Loucy (cell line): ENCODE measurements around the gene CCDC69.

Experiments used
- H2AFZ ChIP-seq: fragments of 200-600 bp; sonication (generic); 2 replicates; pipeline ENCODE4 v1.6.0; 2016; ENCODE audit warnings: antibody characterized with exemption, mild to moderate bottlenecking, low read length, moderate library complexity
- H3F3A ChIP-seq: fragments of 200-600 bp; 2 replicates; pipeline ENCODE4 v1.6.0; 2016; ENCODE audit warnings: antibody characterized with exemption, low read depth, mild to moderate bottlenecking
- H3K27me3 ChIP-seq: fragments of 200-600 bp; sonication (generic); 2 replicates; pipeline ENCODE4 v1.6.1; 2014; ENCODE audit warnings: low read length, mild to moderate bottlenecking; ENCODE audit not compliant: insufficient read depth, poor library complexity, severe bottlenecking
- H3K36me3 ChIP-seq: fragments of 200-600 bp; sonication (generic); 2 replicates; pipeline ENCODE4 v1.6.1; 2016; ENCODE audit warnings: low read length; ENCODE audit not compliant: insufficient read depth
- H3K4me1 ChIP-seq: fragments of 200-600 bp; sonication (generic); 2 replicates; pipeline ENCODE4 v1.5.1; 2014; ENCODE audit warnings: low read length, mild to moderate bottlenecking; ENCODE audit not compliant: insufficient read depth, poor library complexity, severe bottlenecking
- H3K4me2 ChIP-seq: fragments of 200-600 bp; sonication (generic); 2 replicates; pipeline ENCODE4 v1.6.0; 2014; ENCODE audit warnings: antibody characterized with exemption, low read length, low read depth, mild to moderate bottlenecking; ENCODE audit not compliant: poor library complexity, severe bottlenecking
- H3K4me3 ChIP-seq: fragments of 200-600 bp; sonication (generic); 2 replicates; pipeline ENCODE4 v1.5.1; 2014; ENCODE audit warnings: low read length, mild to moderate bottlenecking, mixed read lengths; ENCODE audit not compliant: poor library complexity, severe bottlenecking
- H3K79me2 ChIP-seq: fragments of 200-600 bp; sonication (generic); 2 replicates; pipeline ENCODE4 v1.6.1; 2014; ENCODE audit warnings: low read length; ENCODE audit not compliant: insufficient read depth
- H3K9ac ChIP-seq: fragments of 200-600 bp; sonication (generic); 2 replicates; pipeline ENCODE4 v1.6.0; 2014; ENCODE audit warnings: mild to moderate bottlenecking, low read depth, low read length, moderate library complexity; ENCODE audit not compliant: poor library complexity, severe bottlenecking
- H3K9me2 ChIP-seq: fragments of 200-600 bp; sonication (generic); replicated peaks from 2 replicates; pipeline ENCODE4 v1.6.1; 2016; ENCODE audit warnings: low read depth, low read length, mixed read lengths
- H3K9me3 ChIP-seq: fragments of 200-600 bp; sonication (generic); 2 replicates; pipeline ENCODE4 v1.6.1; 2014; ENCODE audit warnings: mild to moderate bottlenecking, antibody characterized with exemption, low read length, low read depth; ENCODE audit not compliant: insufficient read depth
- H4K20me1 ChIP-seq: fragments of 200-600 bp; sonication (generic); 2 replicates; pipeline ENCODE4 v1.6.0; 2014; ENCODE audit warnings: antibody characterized with exemption, low read length, mild to moderate bottlenecking; ENCODE audit not compliant: insufficient read depth, poor library complexity, severe bottlenecking
- EZH2phosphoT487 ChIP-seq: fragments of 200-600 bp; IDR thresholded peaks from 2 replicates; pipeline ENCODE4 v1.6.1; 2018; ENCODE audit warnings: antibody characterized with exemption, mild to moderate bottlenecking, moderate library complexity, borderline replicate concordance
- TF ChIP-seq, protein P1 (sequence below): fragments of 200-600 bp; sonication (generic); conservative IDR thresholded peaks from 2 replicates; pipeline ENCODE4 v1.5.1; 2014; ENCODE audit warnings: mild to moderate bottlenecking, antibody characterized with exemption, low read length

CCDC69 gene

DNA sequence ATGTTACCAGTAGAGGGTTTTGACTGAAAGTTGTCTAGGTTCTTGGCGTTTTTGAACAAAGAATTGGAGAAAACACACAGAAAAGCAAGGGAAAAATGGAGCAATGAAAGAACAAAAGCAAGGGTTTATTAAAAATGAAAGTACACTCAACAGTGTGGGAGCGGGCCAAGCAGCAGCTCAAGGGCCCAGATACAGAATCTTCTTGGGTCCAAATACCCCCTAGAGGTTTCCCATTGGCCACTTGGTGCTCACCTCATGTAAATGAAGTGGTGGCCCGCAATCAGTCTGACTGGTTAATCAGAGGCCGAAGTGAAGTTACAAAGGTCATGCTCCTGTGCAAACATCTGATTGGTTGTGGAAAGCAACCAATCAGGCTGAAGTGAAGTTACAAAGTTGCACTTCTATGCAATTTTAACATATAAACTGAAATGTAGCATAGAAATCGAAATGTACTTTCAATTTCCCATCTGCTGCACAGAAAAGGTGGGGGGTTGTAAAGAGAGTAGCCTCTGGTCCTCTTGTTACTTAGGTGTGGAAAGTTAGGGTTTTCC lies 27.2 kb upstream of the CCDC69 start:
- Histone ChIP-seq H3K4me3 (no peak overlapping the region), H3K9me2 (no peaks in the 10 kb centered on the region), H4K20me1 (no peaks in the 10 kb centered on the region), H3K4me2 (peak overlapping the region; percentile 78), H3K36me3 (no peaks in the 10 kb centered on the region), H3F3A (no peaks in the 10 kb centered on the region), H3K27me3 (no peaks in the 10 kb centered on the region), H3K9ac (no peak overlapping the region), H3K79me2 (no peaks in the 10 kb centered on the region), H3K4me1 (peaks cover 29% of the 10 kb centered on the region), H2AFZ (peak overlapping the region; percentile 36; the same call in 1 of the 2 replicates), H3K9me3 (no peaks in the 10 kb centered on the region)
- no peak for TF ChIP-seq EZH2phosphoT487
- TF ChIP-seq, protein P1, sequence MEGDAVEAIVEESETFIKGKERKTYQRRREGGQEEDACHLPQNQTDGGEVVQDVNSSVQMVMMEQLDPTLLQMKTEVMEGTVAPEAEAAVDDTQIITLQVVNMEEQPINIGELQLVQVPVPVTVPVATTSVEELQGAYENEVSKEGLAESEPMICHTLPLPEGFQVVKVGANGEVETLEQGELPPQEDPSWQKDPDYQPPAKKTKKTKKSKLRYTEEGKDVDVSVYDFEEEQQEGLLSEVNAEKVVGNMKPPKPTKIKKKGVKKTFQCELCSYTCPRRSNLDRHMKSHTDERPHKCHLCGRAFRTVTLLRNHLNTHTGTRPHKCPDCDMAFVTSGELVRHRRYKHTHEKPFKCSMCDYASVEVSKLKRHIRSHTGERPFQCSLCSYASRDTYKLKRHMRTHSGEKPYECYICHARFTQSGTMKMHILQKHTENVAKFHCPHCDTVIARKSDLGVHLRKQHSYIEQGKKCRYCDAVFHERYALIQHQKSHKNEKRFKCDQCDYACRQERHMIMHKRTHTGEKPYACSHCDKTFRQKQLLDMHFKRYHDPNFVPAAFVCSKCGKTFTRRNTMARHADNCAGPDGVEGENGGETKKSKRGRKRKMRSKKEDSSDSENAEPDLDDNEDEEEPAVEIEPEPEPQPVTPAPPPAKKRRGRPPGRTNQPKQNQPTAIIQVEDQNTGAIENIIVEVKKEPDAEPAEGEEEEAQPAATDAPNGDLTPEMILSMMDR, result no peak

GRCh38 chr5:151250346-151251000 lies 26.6 kb upstream of the CCDC69 start:
- Histone ChIP-seq H4K20me1 (no peaks in the 10 kb centered on the region), H3K27me3 (no peaks in the 10 kb centered on the region), H3K36me3 (no peaks in the 10 kb centered on the region), H3K4me3 (no peak overlapping the region), H2AFZ (peak overlapping the region; percentile 36; the same call in 1 of the 2 replicates), H3K4me2 (peak overlapping the region; percentile 78), H3K9me2 (no peaks in the 10 kb centered on the region), H3K4me1 (peaks cover 24% of the 10 kb centered on the region), H3F3A (no peaks in the 10 kb centered on the region), H3K79me2 (no peaks in the 10 kb centered on the region), H3K9me3 (no peaks in the 10 kb centered on the region), H3K9ac (no peak overlapping the region)
- TF ChIP-seq, protein P1, result no peak
- TF ChIP-seq EZH2phosphoT487, result no peak

- Histone ChIP-seq H3K9ac (no peak overlapping the region), H3K36me3 (no peaks in the 10 kb centered on the region), H3K9me2 (no peaks in the 10 kb centered on the region), H3K4me3 (no peak overlapping the region), H3K79me2 (no peaks in the 10 kb centered on the region), H4K20me1 (no peaks in the 10 kb centered on the region), H3K9me3 (no peaks in the 10 kb centered on the region), H3K4me2 (no peak overlapping the region), H3K27me3 (no peaks in the 10 kb centered on the region), H3F3A (no peaks in the 10 kb centered on the region), H2AFZ (no peak overlapping the region), H3K4me1 (peaks cover 22% of the 10 kb centered on the region)
- TF ChIP-seq, protein P1, result no peak
- TF ChIP-seq EZH2phosphoT487, result no peak
Measured at GRCh38 chr5:151249281-151249680, 25.4 kb upstream of the CCDC69 start.
